ENCODE results near the gene OXTR. TPM values are rescaled to one million over a fixed set of nuclear protein-coding genes. Genes with fewer than 3 reads are reported as not detected.

OXTR gene
- total and polyA plus RNA-seq, 2 of the 4 experiments (the other 2 are of a cell fraction), result 42.8 to 56.1 TPM

DNA sequence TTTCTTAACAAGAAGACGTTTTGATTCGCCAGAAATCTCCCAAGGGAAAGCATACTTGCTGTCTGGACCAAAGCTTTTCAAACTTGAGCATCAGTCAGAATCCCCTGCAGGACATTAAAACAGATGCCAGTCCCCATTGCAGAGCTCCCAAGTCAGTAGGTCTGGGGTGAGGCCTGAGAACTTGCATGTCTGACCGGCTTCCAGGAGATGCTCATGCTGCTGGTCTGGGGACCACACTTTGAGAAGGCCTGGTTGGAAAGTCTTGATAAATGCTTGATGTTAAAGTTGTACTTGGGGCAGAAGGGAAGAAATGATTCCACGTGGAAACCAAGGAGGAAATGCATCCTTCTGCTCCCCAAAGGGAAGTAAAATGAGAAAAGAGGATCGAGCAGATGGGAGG, 60.1 kb downstream of the OXTR start:
- H3K4ac ChIP-seq (ENCODE audit: low read depth, low read length), result no peak overlapping the region
- CTCF ChIA-PET, result no interaction called here
- H3K9me1 ChIP-seq (ENCODE audit: insufficient read depth, low read length), result no peaks in the 10 kb centered on the region
- POLR2A ChIA-PET (ENCODE audit: unreplicated experiment), result no interaction called here
- no peak overlapping the region for H3K27ac ChIP-seq (ENCODE audit: insufficient read depth, low read length)
- in situ Hi-C loops (cut with MboI; ENCODE audit: low sequenced_read_pairs), result no loop called here
- peaks cover 6% of the 10 kb centered on the region for H3K27me3 ChIP-seq (ENCODE audit: control insufficient read depth, insufficient read depth, low read length)
- H3K4me3 ChIP-seq (ENCODE audit: insufficient read depth, low read depth, low read length), result no peak overlapping the region
- no peak overlapping the region for H2BK5ac ChIP-seq (ENCODE audit: low read depth, low read length, poor library complexity, severe bottlenecking)
- no peak overlapping the region for H2AFZ ChIP-seq (replicated peaks; ENCODE audit: low read length, poor library complexity)
- no peak for ATAC-seq (ENCODE audit: low read depth)
- no peak overlapping the region for H2BK15ac ChIP-seq (ENCODE audit: low read depth, low read length)
- no peak overlapping the region for H3K4me2 ChIP-seq (ENCODE audit: low read depth, low read length)
- H4K20me1 ChIP-seq (ENCODE audit: insufficient read depth, low read length), result no peaks in the 10 kb centered on the region; the same call in 1 of the 2 replicates
- DNase-seq, result no peak
- no peak overlapping the region for H4K8ac ChIP-seq (ENCODE audit: low read depth in 2 of 2, low read length in 2 of 2)
- no peaks in the 10 kb centered on the region for H3K79me1 ChIP-seq (ENCODE audit: low read depth in 1 of 2, low read length in 2 of 2)
- no CpG with 5 or more reads among the region's 5 CpGs for WGBS, 2 experiments (ENCODE audit: extremely low coverage in 2 of 2, insufficient read length in 1 of 2)
- no peak overlapping the region for H4K91ac ChIP-seq (ENCODE audit: insufficient read depth, low read depth, low read length)
- no peaks in the 10 kb centered on the region for H3K36me3 ChIP-seq (ENCODE audit: control insufficient read depth, insufficient read depth, low read length)
- peaks cover 7% of the 10 kb centered on the region for H3K9me3 ChIP-seq (ENCODE audit: control insufficient read depth, insufficient read depth, low read length)
- H3K18ac ChIP-seq (ENCODE audit: low read depth, low read length), result no peak overlapping the region
- H2BK20ac ChIP-seq (ENCODE audit: low read depth, low read length), result no peak overlapping the region
- no peak overlapping the region for H4K5ac ChIP-seq (ENCODE audit: low read depth, low read length)
- H3K9ac ChIP-seq (ENCODE audit: low read depth, low read length), result no peak overlapping the region
- no peak overlapping the region for H3K56ac ChIP-seq (ENCODE audit: extremely low read depth, insufficient read depth, low read length)
- H2AK9ac ChIP-seq (replicated peaks; ENCODE audit: low read depth, low read length, poor library complexity), result no peak overlapping the region
- no peak overlapping the region for H3K23ac ChIP-seq (ENCODE audit: low read depth, low read length)
- no TSS peak for BruUV-seq (replicated peaks)
- intact Hi-C loops (cut with micrococcal nuclease), result no loop called here
- dilution Hi-C loops (cut with HindIII; ENCODE audit: low sequenced_read_pairs, unreplicated experiment), result no loop called here
- no peak overlapping the region for H2AK5ac ChIP-seq (ENCODE audit: low read depth, low read length)
- H3K4me1 ChIP-seq (ENCODE audit: control insufficient read depth, insufficient read depth, low read length), result no peaks in the 10 kb centered on the region
- H2BK120ac ChIP-seq (ENCODE audit: low read depth, low read length), result no peak overlapping the region
- no peak overlapping the region for H3K14ac ChIP-seq (replicated peaks; ENCODE audit: low read depth, low read length)
- TF ChIP-seq RFX5 (IDR thresholded peaks at IDR 0.05; ENCODE audit: low read depth, low read length), result no peak
- no peak for TF ChIP-seq CHD1 (IDR thresholded peaks at IDR 0.05; ENCODE audit: low read depth, low read length)
- TF ChIP-seq MAZ (IDR thresholded peaks at IDR 0.05; ENCODE audit: borderline replicate concordance, low read depth, low read length), result no peak
- TF ChIP-seq POLR2A (IDR thresholded peaks at IDR 0.05; ENCODE audit: low read depth, low read length), result no peak
- TF ChIP-seq MAFK (IDR thresholded peaks at IDR 0.05; ENCODE audit: low read depth, low read length), result no peak
- TF ChIP-seq NFE2L2 (IDR thresholded peaks at IDR 0.05; ENCODE audit: low read depth, low read length), result no peak
- no peak for TF ChIP-seq RAD21 (IDR thresholded peaks at IDR 0.05; ENCODE audit: low read length)
- TF ChIP-seq FOS (IDR thresholded peaks at IDR 0.05; ENCODE audit: low read depth, low read length), result no peak
- no peak for TF ChIP-seq MXI1 (IDR thresholded peaks at IDR 0.05; ENCODE audit: borderline replicate concordance, low read depth, low read length)
- no peak for TF ChIP-seq ELK1 (IDR thresholded peaks at IDR 0.05; ENCODE audit: borderline replicate concordance, low read depth, low read length)
- no peak for TF ChIP-seq SMC3 (IDR thresholded peaks at IDR 0.05; ENCODE audit: low read depth, low read length)
- TF ChIP-seq CEBPB (IDR thresholded peaks at IDR 0.05; ENCODE audit: low read depth, low read length), result no peak
- TF ChIP-seq, protein P1, sequence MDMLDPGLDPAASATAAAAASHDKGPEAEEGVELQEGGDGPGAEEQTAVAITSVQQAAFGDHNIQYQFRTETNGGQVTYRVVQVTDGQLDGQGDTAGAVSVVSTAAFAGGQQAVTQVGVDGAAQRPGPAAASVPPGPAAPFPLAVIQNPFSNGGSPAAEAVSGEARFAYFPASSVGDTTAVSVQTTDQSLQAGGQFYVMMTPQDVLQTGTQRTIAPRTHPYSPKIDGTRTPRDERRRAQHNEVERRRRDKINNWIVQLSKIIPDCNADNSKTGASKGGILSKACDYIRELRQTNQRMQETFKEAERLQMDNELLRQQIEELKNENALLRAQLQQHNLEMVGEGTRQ (IDR thresholded peaks at IDR 0.05; ENCODE audit: low read depth, low read length), result no peak
- no peak for TF ChIP-seq BHLHE40 (IDR thresholded peaks at IDR 0.05; ENCODE audit: low read depth, low read length)
- no peak for TF ChIP-seq RCOR1 (IDR thresholded peaks at IDR 0.05; ENCODE audit: insufficient replicate concordance, low read length)
- TF ChIP-seq, protein P2, sequence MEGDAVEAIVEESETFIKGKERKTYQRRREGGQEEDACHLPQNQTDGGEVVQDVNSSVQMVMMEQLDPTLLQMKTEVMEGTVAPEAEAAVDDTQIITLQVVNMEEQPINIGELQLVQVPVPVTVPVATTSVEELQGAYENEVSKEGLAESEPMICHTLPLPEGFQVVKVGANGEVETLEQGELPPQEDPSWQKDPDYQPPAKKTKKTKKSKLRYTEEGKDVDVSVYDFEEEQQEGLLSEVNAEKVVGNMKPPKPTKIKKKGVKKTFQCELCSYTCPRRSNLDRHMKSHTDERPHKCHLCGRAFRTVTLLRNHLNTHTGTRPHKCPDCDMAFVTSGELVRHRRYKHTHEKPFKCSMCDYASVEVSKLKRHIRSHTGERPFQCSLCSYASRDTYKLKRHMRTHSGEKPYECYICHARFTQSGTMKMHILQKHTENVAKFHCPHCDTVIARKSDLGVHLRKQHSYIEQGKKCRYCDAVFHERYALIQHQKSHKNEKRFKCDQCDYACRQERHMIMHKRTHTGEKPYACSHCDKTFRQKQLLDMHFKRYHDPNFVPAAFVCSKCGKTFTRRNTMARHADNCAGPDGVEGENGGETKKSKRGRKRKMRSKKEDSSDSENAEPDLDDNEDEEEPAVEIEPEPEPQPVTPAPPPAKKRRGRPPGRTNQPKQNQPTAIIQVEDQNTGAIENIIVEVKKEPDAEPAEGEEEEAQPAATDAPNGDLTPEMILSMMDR (conservative IDR thresholded peaks at IDR 0.05; ENCODE audit: low read depth, low read length), result no peak

Data from IMR-90 (cell line).